ENCODE measurements around the gene CCDC57.

The CCDC57 gene

GRCh38 chr17:82231562-82232321, 19.1 kb upstream of the CCDC57 start:
- H3K9me3 ChIP-seq (ENCODE audit: control insufficient read depth, low read length): no peaks in the 10 kb centered on the region
- peak overlapping the region; percentile 85 for H3K9ac ChIP-seq (ENCODE audit: low read length)
- peak overlapping the region in 1 of 2 experiments; percentile 70 for H2BK12ac ChIP-seq (ENCODE audit: low read length in 2 of 2)
- 2% methylated on average over 39 of the region's 42 CpGs for WGBS
- H3K4ac ChIP-seq (ENCODE audit: low read depth in 1 of 2, low read length in 2 of 2): peak overlapping the region; percentile 92 to 93
- peak overlapping the region; percentile 55 for H2BK15ac ChIP-seq (ENCODE audit: low read depth, poor library complexity, severe bottlenecking)
- H2BK120ac ChIP-seq (ENCODE audit: low read depth, low read length): peak overlapping the region; percentile 88
- H4K91ac ChIP-seq (ENCODE audit: low read length): peak overlapping the region; percentile 97
- peak overlapping the region; percentile 98 for H3K18ac ChIP-seq (ENCODE audit: low read depth in 1 of 2, low read length in 2 of 2)
- peaks cover 0 to 28% of the 10 kb centered on the region in 2 experiments for H3K36me3 ChIP-seq (ENCODE audit: control insufficient read depth in 1 of 2, insufficient read depth in 2 of 2, low read depth in 1 of 2, low read length in 2 of 2)
- DNase-seq: peak; percentile 84
- peaks cover 3% of the 10 kb centered on the region for H3K79me1 ChIP-seq (replicated peaks; ENCODE audit: low read length, poor library complexity, severe bottlenecking)
- H3K23ac ChIP-seq (ENCODE audit: low read length in 2 of 2): peak overlapping the region in 1 of 2 experiments; percentile 79
- H2BK5ac ChIP-seq (ENCODE audit: low read depth, low read length, poor library complexity, severe bottlenecking): peak overlapping the region; percentile 74
- H3K27me3 ChIP-seq (ENCODE audit: control insufficient read depth in 1 of 2, insufficient read depth in 1 of 2, low read length in 2 of 2): no peaks in the 10 kb centered on the region
- H2AFZ ChIP-seq (ENCODE audit: low read depth, low read length): no peak overlapping the region
- H3K14ac ChIP-seq (ENCODE audit: low read length in 2 of 2): peak overlapping the region in 1 of 2 experiments; percentile 84
- H3K4me2 ChIP-seq (ENCODE audit: low read length, poor library complexity, severe bottlenecking): peak overlapping the region; percentile 95
- peaks cover 83% of the 10 kb centered on the region for H3K4me1 ChIP-seq (ENCODE audit: control insufficient read depth, insufficient read depth, low read depth, low read length)
- peak overlapping the region; percentile 10 for H3K27ac ChIP-seq (ENCODE audit: low read length, poor library complexity, severe bottlenecking)
- H2AK5ac ChIP-seq (ENCODE audit: low read length, severe bottlenecking): peak overlapping the region; percentile 23
- peak overlapping the region; percentile 59 for H4K8ac ChIP-seq (ENCODE audit: low read length)
- H3K4me3 ChIP-seq (ENCODE audit: insufficient read depth in 1 of 2, low read depth in 1 of 2, low read length in 2 of 2): peak overlapping the region; percentile 77 to 84

- no peak overlapping the region for H3K27ac ChIP-seq (ENCODE audit: low read length, poor library complexity, severe bottlenecking)
- H3K36me3 ChIP-seq (ENCODE audit: control insufficient read depth in 1 of 2, insufficient read depth in 2 of 2, low read depth in 1 of 2, low read length in 2 of 2): peaks cover 0 to 23% of the 10 kb centered on the region in 2 experiments
- no peaks in the 10 kb centered on the region for H3K27me3 ChIP-seq (ENCODE audit: control insufficient read depth in 1 of 2, insufficient read depth in 1 of 2, low read length in 2 of 2)
- H3K18ac ChIP-seq (ENCODE audit: low read depth in 1 of 2, low read length in 2 of 2): peak overlapping the region; percentile 98
- peak overlapping the region; percentile 43 to 70 for H2BK12ac ChIP-seq (ENCODE audit: low read length in 2 of 2)
- peak overlapping the region; percentile 85 for H3K9ac ChIP-seq (ENCODE audit: low read length)
- no peak for DNase-seq
- H3K4me3 ChIP-seq (ENCODE audit: insufficient read depth in 1 of 2, low read depth in 1 of 2, low read length in 2 of 2): peak overlapping the region; percentile 77 to 84
- H2BK120ac ChIP-seq (ENCODE audit: low read depth, low read length): peak overlapping the region; percentile 88
- WGBS: under 1% methylated on average over 18 of the region's 18 CpGs
- peak overlapping the region; percentile 49 for H2AK5ac ChIP-seq (ENCODE audit: low read length, severe bottlenecking)
- H2AFZ ChIP-seq (ENCODE audit: low read depth, low read length): no peak overlapping the region
- no peaks in the 10 kb centered on the region for H3K9me3 ChIP-seq (ENCODE audit: control insufficient read depth, low read length)
- peak overlapping the region; percentile 97 for H4K91ac ChIP-seq (ENCODE audit: low read length)
- peak overlapping the region; percentile 74 for H2BK5ac ChIP-seq (ENCODE audit: low read depth, low read length, poor library complexity, severe bottlenecking)
- peak overlapping the region; percentile 55 for H2BK15ac ChIP-seq (ENCODE audit: low read depth, poor library complexity, severe bottlenecking)
- H4K8ac ChIP-seq (ENCODE audit: low read length): peak overlapping the region; percentile 59
- peak overlapping the region in 1 of 2 experiments; percentile 84 for H3K14ac ChIP-seq (ENCODE audit: low read length in 2 of 2)
- peaks cover 83% of the 10 kb centered on the region for H3K4me1 ChIP-seq (ENCODE audit: control insufficient read depth, insufficient read depth, low read depth, low read length)
- no peak overlapping the region for H3K23ac ChIP-seq (ENCODE audit: low read length in 2 of 2)
- peaks cover 3% of the 10 kb centered on the region for H3K79me1 ChIP-seq (replicated peaks; ENCODE audit: low read length, poor library complexity, severe bottlenecking)
- H3K4me2 ChIP-seq (ENCODE audit: low read length, poor library complexity, severe bottlenecking): peak overlapping the region; percentile 95
- peak overlapping the region; percentile 92 to 93 for H3K4ac ChIP-seq (ENCODE audit: low read depth in 1 of 2, low read length in 2 of 2)
These were observed 18.6 kb upstream of the CCDC57 start for GRCh38 chr17:82231312-82231561.

DNA sequence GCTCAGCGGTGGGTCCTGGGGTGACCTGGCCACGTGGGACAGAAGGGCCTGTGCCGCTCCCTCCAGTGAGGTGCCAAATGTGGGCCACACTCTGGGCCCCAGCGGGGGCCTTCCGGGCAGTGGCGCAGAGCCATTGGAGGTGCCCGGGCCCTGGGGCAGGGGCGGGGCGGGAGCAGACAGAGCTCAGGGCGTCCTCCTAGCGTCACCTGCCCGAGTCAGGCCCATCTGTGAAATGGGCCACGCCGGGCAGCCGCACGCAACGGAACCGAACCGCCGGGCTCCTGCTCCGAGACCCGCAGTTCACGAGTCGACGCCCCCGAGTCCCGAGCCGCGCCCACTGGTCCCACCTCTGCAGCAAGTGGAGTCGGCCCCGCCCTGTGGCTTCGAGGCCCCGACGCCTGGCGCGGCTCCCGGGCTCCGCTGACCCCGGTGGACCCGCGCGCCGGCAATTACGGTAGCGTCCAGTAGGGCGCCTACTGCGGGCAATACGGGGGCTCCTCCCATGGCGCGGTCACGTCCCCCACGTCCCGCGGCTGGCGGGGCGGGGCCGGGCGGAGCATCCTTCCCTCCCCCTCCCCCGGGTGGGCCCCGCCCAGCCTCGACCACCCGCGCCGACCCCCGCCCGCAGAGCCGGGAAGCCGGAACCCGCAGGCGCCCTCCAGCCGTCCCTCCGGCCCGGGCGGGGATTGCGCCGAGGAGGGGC, 18.1 kb upstream of the CCDC57 start:
- Histone ChIP-seq H3K23ac (ENCODE audit: low read length in 2 of 2) (no peak overlapping the region), H3K27ac (ENCODE audit: low read length, poor library complexity, severe bottlenecking) (no peak overlapping the region), H4K91ac (ENCODE audit: low read length) (peak overlapping the region; percentile 44), H4K8ac (ENCODE audit: low read length) (peak overlapping the region; percentile 59), H2BK5ac (ENCODE audit: low read depth, low read length, poor library complexity, severe bottlenecking) (peak overlapping the region; percentile 74), H3K4me1 (ENCODE audit: control insufficient read depth, insufficient read depth, low read depth, low read length) (peaks cover 81% of the 10 kb centered on the region), H3K4me3 (ENCODE audit: insufficient read depth in 1 of 2, low read depth in 1 of 2, low read length in 2 of 2) (peak overlapping the region; percentile 77 to 84), H3K18ac (ENCODE audit: low read depth in 1 of 2, low read length in 2 of 2) (peak overlapping the region; percentile 98), H2BK15ac (ENCODE audit: low read depth, poor library complexity, severe bottlenecking) (peak overlapping the region; percentile 55), H3K79me1 (replicated peaks; ENCODE audit: low read length, poor library complexity, severe bottlenecking) (peaks cover 3% of the 10 kb centered on the region), H2AK5ac (ENCODE audit: low read length, severe bottlenecking) (no peak overlapping the region), H3K4me2 (ENCODE audit: low read length, poor library complexity, severe bottlenecking) (peak overlapping the region; percentile 95), H2BK12ac (ENCODE audit: low read length in 2 of 2) (peak overlapping the region; percentile 43 to 80), H2BK120ac (ENCODE audit: low read depth, low read length) (peak overlapping the region; percentile 88), H3K9me3 (ENCODE audit: control insufficient read depth, low read length) (no peaks in the 10 kb centered on the region), H2AFZ (ENCODE audit: low read depth, low read length) (no peak overlapping the region), H3K36me3 (ENCODE audit: control insufficient read depth in 1 of 2, insufficient read depth in 2 of 2, low read depth in 1 of 2, low read length in 2 of 2) (peaks cover 0 to 18% of the 10 kb centered on the region in 2 experiments), H3K27me3 (ENCODE audit: control insufficient read depth in 1 of 2, insufficient read depth in 1 of 2, low read length in 2 of 2) (no peaks in the 10 kb centered on the region), H3K9ac (ENCODE audit: low read length) (peak overlapping the region; percentile 85), H3K14ac (ENCODE audit: low read length in 2 of 2) (peak overlapping the region in 1 of 2 experiments; percentile 84), H3K4ac (ENCODE audit: low read depth in 1 of 2, low read length in 2 of 2) (peak overlapping the region; percentile 92 to 93)
- 21% methylated on average over 44 of the region's 76 CpGs for WGBS
- peak; percentile 85 for DNase-seq
